ENCODE data around the gene UBE2L5.

UBE2L5 gene

DNA sequence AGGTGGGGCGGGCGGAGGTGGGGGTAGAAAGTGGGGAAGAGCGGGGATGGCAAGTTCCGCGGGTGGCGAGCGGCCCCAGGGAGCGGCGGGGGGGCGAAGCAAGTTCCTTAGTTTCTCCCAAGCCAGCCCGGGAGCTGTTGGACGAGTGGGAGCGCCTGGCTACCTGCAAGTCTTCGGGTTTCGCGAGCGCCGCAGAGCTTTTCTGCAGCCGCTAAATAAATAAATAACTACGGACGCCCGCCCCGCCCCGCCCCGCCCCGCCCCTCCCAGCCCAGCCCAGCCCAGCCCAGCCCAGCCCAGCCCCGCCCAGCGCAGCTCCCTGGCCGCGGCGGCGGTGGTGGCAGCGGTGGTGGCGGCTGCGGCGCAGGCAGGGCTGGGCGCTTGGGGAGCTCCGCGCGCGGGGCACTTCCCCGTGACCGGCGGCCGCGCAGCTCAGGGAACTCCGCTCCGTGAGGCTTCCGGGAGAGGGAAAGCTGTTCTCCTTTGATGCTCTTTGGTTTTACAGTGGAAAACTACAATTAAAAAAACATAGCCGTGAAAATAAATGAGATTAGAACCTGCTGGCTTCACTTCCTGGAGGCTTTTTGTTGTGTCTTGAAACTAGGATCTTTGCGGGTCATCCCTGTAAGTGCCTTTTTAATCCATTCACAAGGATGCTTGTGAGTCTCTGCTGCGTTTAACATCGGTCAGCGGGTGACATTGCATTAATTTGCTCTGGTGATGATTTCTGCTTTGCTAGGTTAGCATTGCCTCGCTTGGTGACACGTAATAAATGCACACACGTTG, at the start of gene UBE2L5:
Gene UBE2L5 (plus strand): TSS at position 440 of the 786 bp plus-strand sequence. CDS start 5,498 bp downstream, outside the sequence.
- DNase-seq (ENCODE audit: low read depth in 2 of 2, low spot score in 1 of 2) = peak; percentile 15 to 23

GRCh38 chr13:30373727-30374126, 48.6 kb upstream of the UBE2L5 start:
- no peak for DNase-seq (ENCODE audit: low read depth in 2 of 2, low spot score in 1 of 2)

- no peak for DNase-seq (ENCODE audit: low read depth in 2 of 2, low spot score in 1 of 2)
Measured at GRCh38 chr13:30375265-30375835, 46.9 kb upstream of the UBE2L5 start.

DNA sequence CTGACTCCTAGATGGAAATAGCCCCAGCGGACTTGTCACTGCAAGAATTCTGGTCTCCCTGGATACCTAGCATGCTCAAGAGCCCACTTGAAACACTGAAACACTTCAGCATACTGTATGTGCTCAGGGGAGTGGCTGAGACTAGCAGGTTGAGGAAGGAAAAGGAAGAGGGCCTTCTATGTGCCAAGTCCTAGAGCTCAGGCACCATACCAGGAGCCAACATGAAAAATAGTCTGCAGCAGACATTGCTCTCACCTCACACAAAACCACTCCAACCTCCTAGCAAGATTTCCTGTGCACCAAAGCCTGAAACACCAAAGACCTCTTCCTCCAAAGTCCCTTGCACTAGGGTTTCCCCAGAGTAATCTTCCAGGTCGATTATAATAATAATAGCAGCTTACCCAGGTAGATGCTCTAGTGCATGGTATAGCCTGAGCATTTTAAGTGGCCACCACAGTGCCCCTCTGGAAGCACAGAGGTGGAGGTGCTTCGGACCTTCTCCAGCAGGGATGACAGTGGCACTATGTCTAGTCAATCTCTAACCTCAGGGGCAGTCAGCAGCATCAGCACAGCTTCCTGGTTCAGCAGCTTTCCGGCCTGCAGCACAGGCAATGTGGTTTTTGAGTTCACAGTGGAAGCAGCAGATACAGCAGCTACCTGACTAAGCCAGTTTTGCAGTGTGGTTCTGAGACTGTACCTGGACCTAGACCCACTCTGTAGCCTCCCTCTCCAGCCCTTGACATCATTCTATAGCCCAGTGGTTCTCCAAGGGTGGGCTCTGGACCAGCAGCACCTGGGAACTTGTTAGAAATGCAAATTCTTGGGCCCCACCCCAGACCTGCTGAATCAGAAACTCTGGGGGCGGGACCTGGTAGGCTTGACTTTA, 45.6 kb upstream of the UBE2L5 start:
- DNase-seq (ENCODE audit: low read depth in 2 of 2, low spot score in 1 of 2) = peak; percentile 38 to 48

DNA sequence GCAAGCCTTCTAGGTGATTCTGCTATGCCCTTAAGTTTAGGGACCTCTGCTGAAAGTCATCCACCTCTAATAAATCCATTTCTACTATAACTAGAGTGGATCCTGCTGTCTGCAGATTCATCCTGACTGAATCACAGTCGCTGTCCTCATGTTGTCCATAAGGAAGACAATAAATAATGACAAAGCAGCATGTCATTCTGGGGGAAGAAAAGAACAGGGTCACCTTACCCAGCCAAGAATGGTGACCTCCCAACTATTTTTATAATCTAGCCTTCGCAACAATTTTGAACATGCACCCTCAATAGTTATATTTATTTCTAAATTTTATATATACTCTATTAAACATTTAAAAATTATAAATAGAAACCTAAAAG, 45.0 kb upstream of the UBE2L5 start:
- DNase-seq (ENCODE audit: low read depth in 2 of 2, low spot score in 1 of 2) = no peak

DNA sequence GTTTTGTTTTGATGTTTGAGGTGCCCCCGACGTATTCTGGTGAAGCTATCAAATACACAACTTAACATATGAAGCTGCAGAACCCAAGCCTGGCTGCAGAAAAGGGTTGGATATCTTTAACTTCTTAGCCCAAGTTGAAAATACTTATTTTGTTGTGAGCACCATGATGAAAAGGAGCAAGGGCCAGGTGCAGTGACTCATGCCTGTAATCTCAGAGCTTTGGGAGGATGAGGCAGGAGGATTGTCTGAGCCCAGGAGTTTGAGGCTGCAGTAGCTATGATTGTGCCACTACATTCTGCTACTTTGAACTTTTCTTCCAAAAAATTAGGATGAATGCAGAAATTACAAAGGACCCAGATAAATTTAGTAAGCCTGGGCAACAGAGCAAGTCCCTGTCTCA, 44.1 kb upstream of the UBE2L5 start:
- no peak for DNase-seq (ENCODE audit: low read depth in 2 of 2, low spot score in 1 of 2)

DNA sequence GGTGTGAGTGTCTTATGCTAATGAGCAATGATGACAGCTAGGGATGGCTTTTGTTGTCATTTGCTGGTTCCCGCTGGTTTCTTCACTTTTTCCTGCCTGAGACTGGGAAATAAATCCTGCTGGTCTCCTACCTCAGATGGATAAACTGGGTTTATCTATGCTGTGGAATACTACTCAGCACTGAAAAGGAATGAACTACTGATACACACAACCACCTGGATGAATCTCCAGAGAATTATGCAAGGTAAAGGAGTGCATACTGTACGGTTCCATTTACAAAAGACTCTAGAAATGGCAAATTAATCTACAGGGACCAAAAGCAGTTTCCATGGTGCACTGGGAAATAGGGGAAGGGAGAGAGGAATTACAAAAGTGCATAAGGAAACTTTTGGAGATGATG, 41.2 kb upstream of the UBE2L5 start:
- DNase-seq (ENCODE audit: low read depth in 2 of 2, low spot score in 1 of 2) = no peak

DNA sequence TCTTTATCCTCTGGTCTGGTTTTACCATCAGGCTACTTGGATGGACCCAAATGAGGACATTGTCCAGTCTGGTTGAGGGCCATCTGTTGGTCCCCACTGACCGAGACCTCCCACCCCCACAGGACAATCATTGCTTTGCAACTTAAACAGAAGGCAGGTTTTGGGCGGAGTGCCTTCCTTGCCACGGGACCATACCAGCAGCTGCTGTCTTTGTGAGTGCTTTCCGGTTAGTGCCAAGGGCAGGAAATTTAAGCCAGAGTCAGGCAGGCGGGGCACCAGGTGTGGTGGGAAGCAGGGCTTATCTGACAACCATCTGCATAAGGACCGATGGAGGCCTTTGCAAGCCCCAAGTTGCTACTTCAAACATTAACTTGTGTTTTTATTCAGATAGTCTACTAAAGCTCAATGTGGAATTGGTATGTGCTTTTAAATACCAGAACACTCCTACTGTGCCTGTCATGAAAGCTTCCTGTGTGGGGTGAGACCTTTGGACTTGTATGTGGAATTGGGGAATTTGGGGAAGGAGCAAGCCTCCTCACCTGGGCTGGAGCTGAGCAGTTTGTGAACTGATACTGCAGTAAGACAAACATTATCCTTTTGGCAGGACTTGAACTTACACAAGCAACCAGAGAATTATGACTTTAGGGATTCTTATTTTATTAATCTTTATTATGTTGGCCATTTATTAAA, 39.3 kb upstream of the UBE2L5 start:
- DNase-seq (ENCODE audit: low read depth in 2 of 2, low spot score in 1 of 2) = no peak

- no peak for DNase-seq (ENCODE audit: low read depth in 2 of 2, low spot score in 1 of 2)
Measured at GRCh38 chr13:30388406-30389283, 33.6 kb upstream of the UBE2L5 start.

- no peak for DNase-seq (ENCODE audit: low read depth in 2 of 2, low spot score in 1 of 2)
Measured at GRCh38 chr13:30391956-30392680, 30.2 kb upstream of the UBE2L5 start.

DNA sequence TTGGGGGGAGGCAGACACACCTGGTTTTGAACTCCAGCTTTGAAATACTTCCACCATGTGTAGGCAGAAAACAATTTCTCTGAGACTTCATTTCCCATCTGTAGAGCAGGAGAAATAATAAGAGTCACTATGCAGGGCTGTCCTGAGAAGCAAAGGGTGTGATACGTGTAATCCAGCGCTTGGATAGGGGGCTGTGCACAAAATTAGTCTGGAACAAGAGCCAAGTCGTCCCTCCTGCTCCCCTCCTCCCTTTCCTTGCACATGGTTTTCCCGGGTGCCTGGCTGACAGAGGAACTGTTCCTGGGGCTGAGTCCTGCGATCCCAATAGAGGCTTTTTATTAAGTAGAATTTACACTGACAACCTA, 29.6 kb upstream of the UBE2L5 start:
- no peak for DNase-seq (ENCODE audit: low read depth in 2 of 2, low spot score in 1 of 2)

DNA sequence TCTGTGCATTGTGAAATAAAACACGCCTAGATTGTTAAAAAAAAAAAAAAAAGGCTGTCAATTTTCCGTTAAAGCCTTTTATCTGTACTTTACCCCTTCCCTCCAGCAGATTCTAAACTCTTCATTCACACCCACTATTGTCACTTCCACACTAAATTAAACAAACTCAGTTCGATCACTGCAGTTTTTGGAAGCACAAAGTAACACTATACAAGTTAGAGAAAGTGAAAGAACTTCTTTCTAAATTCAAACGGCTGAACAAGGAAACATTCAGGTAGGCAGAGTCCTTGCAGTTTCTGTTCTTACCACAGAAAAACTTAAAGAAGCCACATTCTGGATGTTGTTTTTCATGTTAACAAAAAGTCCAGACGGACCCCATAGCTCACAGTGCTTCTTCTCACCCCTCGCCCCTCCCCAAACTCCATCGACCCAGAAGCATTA, 27.5 kb upstream of the UBE2L5 start:
- DNase-seq (ENCODE audit: low read depth in 2 of 2, low spot score in 1 of 2) = no peak

GRCh38 chr13:30395192-30396158, 26.8 kb upstream of the UBE2L5 start:
- peak; percentile 29 to 43 for DNase-seq (ENCODE audit: low read depth in 2 of 2, low spot score in 1 of 2)

DNA sequence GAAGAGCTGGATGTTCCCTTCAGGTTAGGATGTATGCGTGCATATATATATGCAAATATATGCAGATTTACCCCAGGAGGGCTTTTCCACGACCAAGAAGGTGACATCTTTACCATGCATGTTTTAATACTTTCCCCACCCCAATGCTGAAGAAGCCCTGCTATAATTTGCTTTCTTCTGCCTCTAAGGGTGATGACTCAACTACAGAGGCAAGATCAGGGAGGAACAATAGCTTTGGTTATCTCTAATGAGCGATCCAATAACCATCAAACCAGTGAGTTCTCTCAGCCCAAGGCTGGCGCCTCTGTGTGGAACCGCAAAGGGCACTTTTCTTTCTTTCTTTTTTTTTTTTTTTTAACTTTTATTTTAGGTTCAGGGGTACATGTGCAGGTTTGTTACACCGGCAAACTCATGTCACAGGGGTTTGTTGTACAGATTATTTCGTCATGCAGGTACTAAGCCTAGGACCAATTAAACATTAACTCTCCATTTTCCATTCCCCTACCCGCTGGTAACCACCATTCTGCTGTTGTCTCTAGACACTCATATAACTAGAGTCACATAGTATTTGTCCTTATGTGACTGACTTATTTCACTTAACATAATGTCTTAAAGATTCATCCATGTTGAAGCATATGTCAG, 25.7 kb upstream of the UBE2L5 start:
- no peak for DNase-seq (ENCODE audit: low read depth in 2 of 2, low spot score in 1 of 2)

DNA sequence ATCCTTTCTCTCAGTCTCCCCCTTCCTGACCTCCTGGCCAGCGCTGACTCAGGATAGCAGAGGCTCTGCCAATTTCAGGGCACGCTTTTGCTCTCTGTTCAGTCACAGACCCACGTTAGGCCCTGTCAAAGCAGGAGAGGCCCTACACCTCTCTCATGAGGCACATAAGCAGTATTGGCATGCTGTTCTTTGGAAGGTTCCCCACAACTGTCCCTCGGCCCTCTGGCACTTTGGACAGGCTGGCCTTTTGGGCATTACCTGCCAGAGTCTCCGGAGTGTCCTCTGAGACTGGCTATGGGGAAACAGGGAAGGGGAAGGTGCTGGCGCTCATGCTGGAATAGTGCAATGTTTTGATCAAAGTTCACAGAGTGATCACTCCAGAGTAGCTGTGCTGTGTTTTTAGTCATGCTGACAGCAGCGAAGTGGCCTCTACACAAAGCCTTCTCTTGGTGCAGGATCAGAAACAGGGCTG, 23.7 kb upstream of the UBE2L5 start:
- no peak for DNase-seq (ENCODE audit: low read depth in 2 of 2, low spot score in 1 of 2)

DNA sequence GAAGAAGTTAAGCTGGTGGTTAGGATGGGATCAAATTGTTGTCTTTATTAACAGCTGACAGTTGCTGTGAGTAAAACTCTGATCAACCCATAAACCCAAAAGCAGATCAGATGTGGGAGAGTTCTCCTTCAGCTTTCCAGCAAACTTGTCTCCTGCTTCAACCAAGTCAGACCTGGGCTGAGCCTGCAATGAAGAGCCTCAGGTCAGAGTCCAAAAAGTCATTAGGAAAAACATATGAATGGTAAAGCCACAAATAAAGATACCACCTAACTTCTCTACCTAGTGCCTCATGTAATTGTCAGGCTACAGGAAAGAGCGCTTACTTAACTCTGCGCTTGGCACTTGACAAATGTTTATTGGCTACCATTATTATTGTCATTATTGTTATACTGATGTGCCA, 21.9 kb upstream of the UBE2L5 start:
- DNase-seq (ENCODE audit: low read depth in 2 of 2, low spot score in 1 of 2) = no peak

DNA sequence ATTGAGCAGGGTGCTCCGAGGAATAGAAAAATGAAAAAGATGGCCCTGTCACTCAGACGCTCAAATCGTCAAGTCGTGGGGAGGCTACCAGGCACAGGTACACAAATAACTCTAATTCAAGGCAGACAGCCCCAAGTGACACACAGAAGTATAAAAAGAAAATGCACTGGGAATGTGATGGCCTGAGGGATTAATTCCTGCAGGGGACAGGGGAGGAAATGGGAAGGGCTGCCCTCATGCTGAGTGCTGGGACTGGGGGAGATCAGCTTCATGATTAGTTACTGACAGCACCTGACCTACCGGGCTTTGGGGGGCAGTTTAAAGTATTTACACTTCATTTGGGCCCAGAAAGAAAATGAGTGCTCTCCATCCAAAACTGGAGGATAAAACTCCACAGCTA, 20.9 kb upstream of the UBE2L5 start:
- DNase-seq (ENCODE audit: low read depth in 2 of 2, low spot score in 1 of 2) = no peak

DNA sequence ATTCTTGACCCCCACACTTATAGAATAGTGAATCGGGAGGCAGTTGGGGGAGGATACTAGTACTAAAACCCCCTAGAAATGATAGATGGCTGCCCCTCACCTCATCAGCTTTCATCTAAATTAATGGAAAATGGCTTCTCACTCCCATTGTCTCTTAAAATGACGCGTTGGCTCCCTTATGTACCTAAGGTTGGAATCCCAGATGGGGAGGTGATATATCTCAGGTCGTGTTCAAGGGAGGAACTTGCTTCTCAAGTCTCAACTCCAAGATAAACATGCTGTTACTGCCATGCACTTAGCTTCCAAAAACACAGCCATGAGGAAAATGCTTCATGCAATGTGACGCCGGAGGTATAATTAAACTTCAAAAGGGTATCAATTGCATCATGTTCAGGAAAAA, 18.8 kb upstream of the UBE2L5 start:
- no peak for DNase-seq (ENCODE audit: low read depth in 2 of 2, low spot score in 1 of 2)
